Type B pancreatic cell (in vitro differentiated cells): ENCODE measurements around the gene OR2L13. TPM values are rescaled to one million over a fixed set of nuclear protein-coding genes. Genes with fewer than 3 reads are reported as not detected.

Experiments
- DNase-seq: peaks from one replicate; pipeline ENCODE4 v3.0.0; 2021; ENCODE audit warnings: mixed read lengths; ENCODE audit not compliant: unreplicated experiment; ENCODE audit errors: extremely low spot score
- H3K27ac Mint-ChIP-seq: 2 replicates; pipeline ENCODE4 v1.8.0; 2021; ENCODE audit warnings: mild to moderate bottlenecking, mixed read lengths
- H3K27me3 Mint-ChIP-seq: 2 replicates; pipeline ENCODE4 v1.8.0; 2021; ENCODE audit warnings: mixed read lengths
- H3K36me3 Mint-ChIP-seq: 2 replicates; pipeline ENCODE4 v1.8.0; 2021; ENCODE audit warnings: mixed read lengths
- H3K4me1 Mint-ChIP-seq: one replicate; pipeline ENCODE4 v1.8.0; 2021; ENCODE audit warnings: mixed read lengths; ENCODE audit not compliant: unreplicated experiment
- H3K4me3 Mint-ChIP-seq: 2 replicates; pipeline ENCODE4 v1.8.0; 2021; ENCODE audit warnings: mild to moderate bottlenecking, mixed read lengths
- H3K9me3 Mint-ChIP-seq: 2 replicates; pipeline ENCODE4 v1.8.0; 2021; ENCODE audit warnings: mixed read lengths
- total RNA-seq: library from RNA; stranded (reverse); gene quantifications from 2 replicates; pipeline ENCODE4 v1.2.1, GENCODE V29; 2021; ENCODE audit warnings: low replicate concordance
- TF ChIP-seq, protein P1 (sequence below): fragments of 200-600 bp; sonication (generic); conservative IDR thresholded peaks from 2 replicates; pipeline ENCODE4 v1.5.0; 2021; ENCODE audit warnings: antibody characterized with exemption, mild to moderate bottlenecking

OR2L13 gene
- total RNA-seq, 1 donor from 2014 or later, result not detected

DNA sequence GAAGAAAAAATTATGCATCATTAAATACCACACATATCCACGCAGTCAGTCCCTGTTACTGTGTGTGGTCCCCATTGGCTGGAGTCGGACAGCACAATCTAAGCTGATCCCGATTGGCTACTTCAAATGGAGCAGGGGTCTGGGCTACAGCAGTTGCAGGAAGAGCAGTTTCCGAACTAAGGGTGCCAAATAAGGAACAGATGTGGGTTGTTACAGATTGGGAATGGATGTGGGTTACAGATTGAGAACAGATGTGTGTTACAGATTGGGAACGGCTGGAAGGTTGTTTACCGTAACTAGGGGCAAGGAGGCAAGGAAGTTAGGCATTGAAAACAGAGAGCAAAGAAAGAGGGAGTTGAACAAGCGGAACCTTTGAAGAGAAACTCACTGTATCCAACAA lies 19.9 kb downstream of the OR2L13 start:
- TF ChIP-seq, protein P1, sequence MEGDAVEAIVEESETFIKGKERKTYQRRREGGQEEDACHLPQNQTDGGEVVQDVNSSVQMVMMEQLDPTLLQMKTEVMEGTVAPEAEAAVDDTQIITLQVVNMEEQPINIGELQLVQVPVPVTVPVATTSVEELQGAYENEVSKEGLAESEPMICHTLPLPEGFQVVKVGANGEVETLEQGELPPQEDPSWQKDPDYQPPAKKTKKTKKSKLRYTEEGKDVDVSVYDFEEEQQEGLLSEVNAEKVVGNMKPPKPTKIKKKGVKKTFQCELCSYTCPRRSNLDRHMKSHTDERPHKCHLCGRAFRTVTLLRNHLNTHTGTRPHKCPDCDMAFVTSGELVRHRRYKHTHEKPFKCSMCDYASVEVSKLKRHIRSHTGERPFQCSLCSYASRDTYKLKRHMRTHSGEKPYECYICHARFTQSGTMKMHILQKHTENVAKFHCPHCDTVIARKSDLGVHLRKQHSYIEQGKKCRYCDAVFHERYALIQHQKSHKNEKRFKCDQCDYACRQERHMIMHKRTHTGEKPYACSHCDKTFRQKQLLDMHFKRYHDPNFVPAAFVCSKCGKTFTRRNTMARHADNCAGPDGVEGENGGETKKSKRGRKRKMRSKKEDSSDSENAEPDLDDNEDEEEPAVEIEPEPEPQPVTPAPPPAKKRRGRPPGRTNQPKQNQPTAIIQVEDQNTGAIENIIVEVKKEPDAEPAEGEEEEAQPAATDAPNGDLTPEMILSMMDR, result no peak
- DNase-seq, result no peak
- H3K36me3 Mint-ChIP-seq, result no peaks in the 10 kb centered on the region
- no peaks in the 10 kb centered on the region for H3K4me1 Mint-ChIP-seq
- H3K27me3 Mint-ChIP-seq, result no peaks in the 10 kb centered on the region
- H3K4me3 Mint-ChIP-seq, result no peak overlapping the region
- peaks cover 14% of the 10 kb centered on the region for H3K9me3 Mint-ChIP-seq
- H3K27ac Mint-ChIP-seq, result no peak overlapping the region

DNA sequence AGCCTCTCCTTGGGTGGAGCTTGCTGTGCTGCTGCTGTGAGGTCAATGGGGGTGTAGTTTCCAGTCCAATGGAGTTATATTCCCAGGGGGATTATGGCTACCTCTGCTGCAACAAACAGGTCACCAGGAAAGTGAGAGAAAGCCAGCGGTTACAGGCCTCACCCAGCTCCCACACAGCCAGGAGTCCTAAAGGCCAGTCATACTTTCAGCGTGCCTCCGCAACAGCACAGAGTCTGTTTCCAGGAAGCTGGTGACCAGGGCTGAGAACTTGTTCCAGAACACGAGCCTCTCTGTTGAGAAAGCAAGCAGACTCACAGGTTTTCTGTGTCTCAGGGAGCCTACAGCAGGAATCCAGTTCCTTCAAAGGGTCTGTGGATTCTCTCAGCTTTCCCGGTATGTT lies 32.7 kb downstream of the OR2L13 start:
- H3K4me1 Mint-ChIP-seq, result no peaks in the 10 kb centered on the region

DNA sequence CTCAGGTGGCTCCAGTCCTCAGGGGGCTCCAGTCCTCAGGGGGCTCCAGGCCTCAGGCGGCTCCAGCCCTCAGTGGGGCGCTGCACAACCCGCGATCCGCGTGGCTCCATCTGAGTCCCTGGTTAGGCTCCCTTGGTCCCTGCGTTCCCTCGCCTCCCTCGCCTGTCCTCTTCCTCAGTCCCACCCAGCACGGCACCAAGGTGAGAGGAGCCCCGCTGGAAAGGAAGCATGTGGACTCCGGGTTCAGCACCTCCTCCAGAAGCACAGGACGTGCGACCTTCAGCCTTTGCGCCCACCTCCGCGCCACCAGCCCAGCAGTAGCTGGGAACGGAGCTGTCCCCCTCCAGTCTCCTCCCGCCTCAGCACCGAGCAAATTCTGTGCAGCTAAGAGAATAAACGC lies 41.8 kb downstream of the OR2L13 start:
- H3K27me3 Mint-ChIP-seq, result no peaks in the 10 kb centered on the region
- H3K9me3 Mint-ChIP-seq, result no peaks in the 10 kb centered on the region
- no peak for DNase-seq
- H3K4me1 Mint-ChIP-seq, result no peaks in the 10 kb centered on the region
- TF ChIP-seq, protein P1, result no peak
- H3K36me3 Mint-ChIP-seq, result no peaks in the 10 kb centered on the region
- no peak overlapping the region for H3K4me3 Mint-ChIP-seq
- H3K27ac Mint-ChIP-seq, result no peak overlapping the region

More for the DNA sequence above, 32.7 kb downstream of the OR2L13 start:
- H3K36me3 Mint-ChIP-seq, result no peaks in the 10 kb centered on the region
- TF ChIP-seq, protein P1, result no peak
- DNase-seq, result no peak
- peaks cover under 1% of the 10 kb centered on the region for H3K9me3 Mint-ChIP-seq
- no peak overlapping the region for H3K27ac Mint-ChIP-seq
- H3K4me3 Mint-ChIP-seq, result no peak overlapping the region
- no peaks in the 10 kb centered on the region for H3K27me3 Mint-ChIP-seq

DNA sequence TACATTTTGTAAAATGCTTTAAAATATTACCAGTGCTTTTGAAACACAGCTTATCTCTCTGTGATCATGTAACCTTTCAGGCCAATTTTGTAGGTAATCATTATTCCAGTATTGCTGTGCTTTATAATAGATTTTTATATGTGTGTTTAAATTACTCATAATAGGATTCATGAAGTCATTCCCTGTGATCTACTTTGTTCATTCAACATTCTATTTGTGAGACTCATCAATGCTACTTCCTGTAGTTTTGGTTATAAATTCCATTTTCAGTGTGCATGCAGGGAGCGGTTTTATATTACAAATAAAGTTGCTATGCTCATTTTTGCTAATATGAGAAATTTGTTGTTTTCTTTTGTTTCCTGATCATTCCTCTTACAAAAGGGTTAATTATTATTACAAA lies 45.9 kb downstream of the OR2L13 start:
- Mint-ChIP-seq H3K4me3 (no peak overlapping the region), H3K4me1 (no peaks in the 10 kb centered on the region), H3K27me3 (no peaks in the 10 kb centered on the region), H3K27ac (no peak overlapping the region), H3K9me3 (peaks cover 8% of the 10 kb centered on the region), H3K36me3 (no peaks in the 10 kb centered on the region)
- DNase-seq, result no peak
- TF ChIP-seq, protein P1, result no peak

DNA sequence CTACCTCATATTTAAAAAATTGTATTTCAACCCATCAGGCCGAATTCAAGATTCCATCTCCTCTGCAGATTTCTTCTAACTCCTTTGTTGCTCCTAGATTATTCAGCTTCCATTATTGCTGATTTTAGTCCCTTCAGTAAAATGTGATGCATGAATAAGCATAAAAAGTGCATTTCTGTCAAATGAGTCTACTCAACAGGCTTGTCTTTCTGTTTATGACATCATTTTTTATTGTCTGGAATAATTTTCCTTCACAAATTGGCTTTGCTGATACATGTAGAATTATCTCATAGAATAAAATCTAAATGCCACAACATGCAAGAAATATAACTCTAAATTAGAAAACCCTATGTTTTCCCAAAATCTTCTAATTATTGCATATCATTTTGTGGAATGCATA lies 48.3 kb downstream of the OR2L13 start:
- no peak for DNase-seq
- Mint-ChIP-seq H3K4me3 (no peak overlapping the region), H3K4me1 (no peaks in the 10 kb centered on the region), H3K27me3 (no peaks in the 10 kb centered on the region), H3K27ac (no peak overlapping the region), H3K9me3 (peaks cover 8% of the 10 kb centered on the region), H3K36me3 (no peaks in the 10 kb centered on the region)
- TF ChIP-seq, protein P1, result no peak
